ENCODE data around the gene LRIG1. TPM values are rescaled to one million over a fixed set of nuclear protein-coding genes. Genes with fewer than 3 reads are reported as not detected.

Gene LRIG1
- total RNA-seq, 1 donor from 2014 or later: 64.1 TPM

- intact Hi-C loops (cut with micrococcal nuclease): no loop called here
Observed at GRCh38 chr3:66451766-66452165, 49.1 kb downstream of the LRIG1 start.

- intact Hi-C loops (cut with micrococcal nuclease): no loop called here
Observed at GRCh38 chr3:66450390-66451022, 50.3 kb downstream of the LRIG1 start.

GRCh38 chr3:66449411-66449974, 51.3 kb downstream of the LRIG1 start:
- intact Hi-C loops (cut with micrococcal nuclease): no loop called here

- intact Hi-C loops (cut with micrococcal nuclease): no loop called here
Observed at GRCh38 chr3:66444146-66444644, 56.6 kb downstream of the LRIG1 start.

- intact Hi-C loops (cut with micrococcal nuclease): no loop called here
Observed at GRCh38 chr3:66443118-66443803, 57.6 kb downstream of the LRIG1 start.

- intact Hi-C loops (cut with micrococcal nuclease): no loop called here
Observed at GRCh38 chr3:66442254-66443117, 58.3 kb downstream of the LRIG1 start.

- intact Hi-C loops (cut with micrococcal nuclease): no loop called here
Observed at GRCh38 chr3:66441692-66442091, 59.1 kb downstream of the LRIG1 start.

GRCh38 chr3:66441129-66441528, 59.7 kb downstream of the LRIG1 start:
- intact Hi-C loops (cut with micrococcal nuclease): no loop called here

GRCh38 chr3:66439666-66440344, 61.0 kb downstream of the LRIG1 start:
- intact Hi-C loops (cut with micrococcal nuclease): no loop called here

- intact Hi-C loops (cut with micrococcal nuclease): no loop called here
Observed at GRCh38 chr3:66438046-66438445, 62.8 kb downstream of the LRIG1 start.

- intact Hi-C loops (cut with micrococcal nuclease): no loop called here
Observed at GRCh38 chr3:66437341-66437929, 63.4 kb downstream of the LRIG1 start.

GRCh38 chr3:66435989-66436388, 64.8 kb downstream of the LRIG1 start:
- intact Hi-C loops (cut with micrococcal nuclease): no loop called here

GRCh38 chr3:66434726-66435125, 66.1 kb downstream of the LRIG1 start:
- intact Hi-C loops (cut with micrococcal nuclease): no loop called here

- intact Hi-C loops (cut with micrococcal nuclease): no loop called here
Observed at GRCh38 chr3:66433522-66433782, 67.4 kb downstream of the LRIG1 start.

GRCh38 chr3:66432767-66433521, 67.9 kb downstream of the LRIG1 start:
- intact Hi-C loops (cut with micrococcal nuclease): no loop called here

GRCh38 chr3:66432041-66432766, 68.6 kb downstream of the LRIG1 start:
- intact Hi-C loops (cut with micrococcal nuclease): no loop called here

- intact Hi-C loops (cut with micrococcal nuclease): no loop called here
Observed at GRCh38 chr3:66431494-66431893, 69.3 kb downstream of the LRIG1 start.

GRCh38 chr3:66430876-66431275, 69.9 kb downstream of the LRIG1 start:
- intact Hi-C loops (cut with micrococcal nuclease): no loop called here

GRCh38 chr3:66428733-66429132, 72.1 kb downstream of the LRIG1 start:
- intact Hi-C loops (cut with micrococcal nuclease): no loop called here
